ENCODE data around the gene ALG1. TPM values are rescaled to one million over a fixed set of nuclear protein-coding genes. Genes with fewer than 3 reads are reported as not detected.
A peak's percentile ranks its signal among the peaks of the same experiment; 100 is the strongest.
"Not testable (repeated sequence)": the region's sequence is repeated elsewhere in the genome, so short reads cannot be mapped to it uniquely, and the experiment has no call there.

ALG1 gene
- total and polyA plus RNA-seq, 5 experiments from 2014 or later = 22.8 to 27.6 (median 24.3) TPM

DNA sequence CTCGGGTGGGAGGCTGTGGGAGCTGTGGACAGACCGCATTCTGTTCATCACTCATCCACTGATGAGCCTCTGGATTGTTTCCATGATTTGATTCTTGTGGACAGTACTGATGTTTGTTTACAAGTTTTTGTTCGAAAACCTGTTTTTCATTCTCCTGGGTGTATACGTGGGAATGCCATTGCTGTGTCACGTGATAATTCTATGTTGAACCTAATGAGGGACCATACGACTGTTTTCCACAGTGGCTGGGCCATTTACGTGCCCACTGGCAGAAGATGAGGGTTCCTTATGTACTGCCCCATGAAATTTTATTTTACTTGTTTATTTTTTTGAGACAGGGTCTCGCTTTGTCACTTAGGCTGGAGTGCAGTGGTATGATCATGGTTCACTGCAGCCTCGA lies 2.6 kb upstream of the ALG1 start:
- no peak overlapping the region for H3K4me3 Mint-ChIP-seq
- DNase-seq (no peak), ATAC-seq (no peak)
- POLR2A ChIA-PET = no interaction called here
- no peak overlapping the region for H3K27ac Mint-ChIP-seq
- peaks cover 22 to 34% (median 28%) of the 10 kb centered on the region in 4 donors for H3K4me1 Mint-ChIP-seq
- peaks cover 0 to under 1% (median 0%) of the 10 kb centered on the region in 3 donors for H3K36me3 Mint-ChIP-seq
- no peaks in the 10 kb centered on the region for H3K9me3 Mint-ChIP-seq
- H3K27me3 Mint-ChIP-seq = no peaks in the 10 kb centered on the region

DNA sequence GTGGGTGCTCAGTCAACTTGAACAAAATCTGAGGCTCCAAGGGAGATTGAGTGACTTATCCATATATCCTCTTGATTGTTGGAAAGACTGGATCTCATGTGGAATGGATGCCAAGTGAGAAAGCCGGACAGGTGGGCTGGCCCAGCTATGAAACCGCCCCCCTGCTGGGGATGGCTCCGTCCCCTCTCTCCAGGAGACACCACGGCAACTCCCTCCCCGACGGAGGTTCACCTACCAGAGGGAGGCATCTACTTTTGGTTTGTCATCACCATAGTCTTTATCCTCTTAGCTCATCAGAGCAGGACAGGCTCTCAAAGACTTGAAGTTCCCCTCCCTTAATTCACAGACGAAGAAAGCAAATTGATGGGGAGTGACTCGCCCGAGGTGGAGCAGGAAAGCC lies 1.8 kb upstream of the ALG1 start:
- DNase-seq (no peak), ATAC-seq (no peak)
- POLR2A ChIA-PET = interaction anchor here (1.2 kb wide), 1 partner anchor 10 kb away, joined by 3 read pairs; no protein-coding TSS in a partner anchor
- Mint-ChIP-seq H3K27ac (peak overlapping the region in 8 of 10 donors; percentile 36 to 97 (median 90)), H3K27me3 (no peaks in the 10 kb centered on the region), H3K36me3 (peaks cover 0 to 8% (median 2%) of the 10 kb centered on the region in 3 donors), H3K4me3 (peak overlapping the region in 1 of 10 donors; percentile 45), H3K9me3 (no peaks in the 10 kb centered on the region), H3K4me1 (peaks cover 22 to 38% (median 30%) of the 10 kb centered on the region in 4 donors)

DNA sequence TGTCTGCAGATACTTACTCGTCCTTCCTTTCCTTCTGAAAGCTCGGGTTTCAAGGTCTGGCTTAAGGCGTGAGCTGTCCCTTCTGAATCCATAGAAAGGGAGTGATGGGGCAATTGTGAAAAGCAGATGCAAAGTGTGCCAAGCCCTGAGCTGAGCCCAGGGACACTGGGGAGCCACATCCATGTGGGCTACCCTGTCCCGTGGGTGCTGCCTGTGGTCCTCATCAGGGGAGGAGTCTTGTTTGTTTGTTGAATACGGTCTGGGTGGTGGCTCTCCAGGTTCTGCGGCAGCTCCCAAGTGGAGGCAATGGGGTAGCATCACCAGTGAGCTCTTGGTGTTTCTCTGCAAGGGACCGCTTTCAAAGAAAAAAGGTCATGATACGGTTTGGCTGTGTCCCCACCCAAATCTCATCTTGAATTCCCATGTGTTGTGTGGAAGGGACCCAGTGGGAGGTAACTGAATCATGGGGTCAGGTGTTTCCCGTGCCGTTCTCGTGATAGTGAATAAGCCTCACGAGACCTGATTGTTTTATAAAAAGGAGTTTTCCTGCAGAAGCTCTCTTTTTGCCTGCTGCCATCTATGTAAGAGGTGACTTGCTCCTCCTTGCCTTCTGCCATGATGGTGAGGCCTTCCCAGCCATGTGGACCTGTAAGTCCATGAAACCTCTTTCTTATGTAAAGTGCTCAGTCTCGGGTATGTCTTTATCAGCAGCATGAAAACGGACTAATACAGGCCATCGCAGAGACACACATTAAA lies 1.0 kb upstream of the ALG1 start:
- H3K27ac Mint-ChIP-seq = peak overlapping the region; percentile 94 to 98 (median 97)
- H3K9me3 Mint-ChIP-seq = no peaks in the 10 kb centered on the region
- peaks cover 25 to 41% (median 31%) of the 10 kb centered on the region in 4 donors for H3K4me1 Mint-ChIP-seq
- DNase-seq = no peak
- H3K27me3 Mint-ChIP-seq = no peaks in the 10 kb centered on the region
- ATAC-seq = no peak
- peak overlapping the region in 9 of 10 donors; percentile 94 to 99 (median 97) for H3K4me3 Mint-ChIP-seq
- POLR2A ChIA-PET = interaction anchor here (1.2 to 2.3 kb wide), 2 partner anchors 9 to 37 kb away, joined by 3 to 9 read pairs; partner anchors contain the start of gene NAGPA
- H3K36me3 Mint-ChIP-seq = peaks cover 0 to 16% (median 2%) of the 10 kb centered on the region in 3 donors

DNA sequence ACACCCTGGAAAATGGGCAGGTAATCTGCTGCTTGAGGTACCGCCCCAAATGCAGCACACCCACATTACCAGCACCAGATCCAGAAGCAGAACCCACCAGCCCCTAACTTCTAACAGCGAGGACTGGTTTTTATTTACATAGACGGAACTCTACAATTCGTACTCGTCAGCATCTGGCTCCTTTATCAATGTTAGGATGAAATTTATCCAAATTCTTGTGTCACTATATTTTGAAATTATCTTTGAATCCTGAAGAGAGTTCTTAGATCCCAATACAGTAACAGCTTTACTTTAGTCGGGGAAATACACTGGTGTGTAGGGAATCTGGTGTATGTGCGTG lies 332 bp upstream of the ALG1 start:
- DNase-seq = no peak
- Mint-ChIP-seq H3K27ac (peak overlapping the region; percentile 94 to 98 (median 97)), H3K9me3 (no peaks in the 10 kb centered on the region), H3K4me3 (peak overlapping the region; percentile 94 to 99 (median 96)), H3K36me3 (peaks cover 0 to 23% (median 2%) of the 10 kb centered on the region in 3 donors), H3K4me1 (peaks cover 25 to 43% (median 31%) of the 10 kb centered on the region in 4 donors), H3K27me3 (no peaks in the 10 kb centered on the region)
- POLR2A ChIA-PET = interaction anchor here (2.3 kb wide), 1 partner anchor 37 kb away, joined by 9 read pairs; the partner anchor contains the start of gene NAGPA
- ATAC-seq = no peak

DNA sequence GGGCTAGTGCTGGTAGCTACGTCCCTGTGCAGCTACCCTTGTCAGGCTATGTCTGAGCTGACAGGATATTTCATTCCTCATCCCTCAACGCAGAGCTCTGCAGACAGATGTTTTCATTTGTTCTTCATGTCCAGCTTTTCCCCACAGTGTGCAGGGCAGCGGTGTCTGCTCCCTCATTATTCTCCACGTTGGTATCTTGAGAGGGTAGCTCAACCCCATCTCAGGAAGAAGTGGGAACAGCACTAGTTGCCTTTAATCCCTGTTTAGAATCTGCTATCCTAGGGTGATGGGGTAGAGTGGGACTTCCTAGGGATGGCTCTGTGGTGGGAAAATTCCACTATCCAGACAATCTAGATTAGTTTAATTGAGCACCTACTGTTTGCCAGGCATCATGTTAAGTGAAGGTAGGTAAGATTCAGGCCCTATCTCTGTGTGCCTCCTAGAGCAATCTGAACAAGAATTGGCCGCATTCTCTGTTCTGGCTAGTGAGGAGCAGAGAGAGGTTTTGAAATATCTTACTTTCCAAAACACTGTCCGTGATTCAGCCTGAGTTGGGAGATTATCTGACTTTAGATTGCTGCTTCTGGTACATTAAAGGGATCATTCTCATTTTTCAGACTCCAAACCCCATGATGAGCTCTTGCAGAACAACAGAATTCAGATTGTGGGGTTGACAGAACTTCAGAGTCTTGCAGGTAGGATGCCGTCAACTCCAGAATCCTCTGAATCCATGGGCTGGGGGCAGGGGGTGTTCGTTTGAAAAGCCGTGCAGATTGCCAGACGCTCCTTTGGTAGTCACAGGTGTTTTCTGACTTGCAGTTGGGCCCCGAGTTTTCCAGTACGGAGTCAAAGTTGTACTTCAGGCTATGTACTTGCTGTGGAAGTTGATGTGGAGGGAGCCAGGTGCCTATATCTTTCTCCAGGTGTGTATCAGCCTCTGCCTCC lies 963 bp downstream of the ALG1 start:
- POLR2A ChIA-PET = interaction anchor here (0.8 to 2.3 kb wide), 3 partner anchors 20 to 39 kb away, joined by 4 to 9 read pairs (median 5); partner anchors contain the start of gene NAGPA
- no peaks in the 10 kb centered on the region for H3K27me3 Mint-ChIP-seq
- H3K4me3 Mint-ChIP-seq = peak overlapping the region; percentile 94 to 99 (median 96)
- DNase-seq (no peak), ATAC-seq (no peak)
- H3K27ac Mint-ChIP-seq = peak overlapping the region; percentile 94 to 98 (median 97)
- H3K9me3 Mint-ChIP-seq = no peaks in the 10 kb centered on the region
- peaks cover 25 to 43% (median 31%) of the 10 kb centered on the region in 4 donors for H3K4me1 Mint-ChIP-seq
- H3K36me3 Mint-ChIP-seq = peaks cover 0 to 34% (median 2%) of the 10 kb centered on the region in 3 donors

DNA sequence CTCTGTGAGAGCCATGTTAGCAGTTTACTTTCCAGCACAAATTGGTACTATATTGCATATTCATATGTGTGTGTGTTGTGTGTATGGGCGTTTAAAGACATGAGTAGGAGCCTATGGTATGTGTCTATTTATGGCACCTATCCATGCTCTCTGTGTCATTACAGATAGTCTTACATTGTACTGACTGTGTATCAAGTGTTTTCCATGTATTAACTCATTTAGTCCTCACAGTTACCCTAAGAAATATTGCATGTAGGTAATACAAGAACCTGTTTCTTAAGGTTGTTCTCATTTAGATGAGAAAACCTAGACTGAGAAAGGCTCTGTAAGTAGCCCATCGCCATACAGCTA lies 1.6 kb downstream of the ALG1 start:
- POLR2A ChIA-PET = no interaction called here
- Mint-ChIP-seq H3K27me3 (no peaks in the 10 kb centered on the region), H3K9me3 (no peaks in the 10 kb centered on the region), H3K27ac (peak overlapping the region in 9 of 10 donors; percentile 45 to 97 (median 83)), H3K4me1 (peaks cover 25 to 43% (median 31%) of the 10 kb centered on the region in 4 donors), H3K36me3 (peaks cover 0 to 41% (median 2%) of the 10 kb centered on the region in 3 donors), H3K4me3 (peak overlapping the region; percentile 94 to 99 (median 96))
- ATAC-seq (no peak), DNase-seq (no peak)

DNA sequence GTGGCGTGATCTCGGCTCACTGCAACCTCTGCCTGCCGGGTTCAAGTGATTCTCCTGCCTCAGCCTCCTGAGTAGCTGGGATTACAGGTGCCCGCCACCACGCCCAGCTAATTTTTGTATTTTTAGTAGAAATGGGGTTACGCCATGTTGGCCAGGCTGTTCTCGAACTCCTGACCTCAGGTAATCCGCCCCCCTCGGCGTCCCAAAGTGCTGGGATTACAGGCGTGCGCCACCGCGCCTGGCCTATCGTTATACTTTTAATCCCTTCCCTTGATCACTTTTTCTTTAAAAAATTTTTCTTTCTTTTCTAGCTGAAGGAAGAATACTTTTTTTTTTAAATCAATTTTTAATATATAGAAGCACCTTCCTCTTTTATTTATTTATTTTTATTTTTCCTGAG lies 2.1 kb downstream of the ALG1 start:
- H3K4me3 Mint-ChIP-seq, POLR2A ChIA-PET, DNase-seq, ATAC-seq, H3K9me3 Mint-ChIP-seq, H3K27me3 Mint-ChIP-seq: not testable (repeated sequence)
- H3K4me1 Mint-ChIP-seq = peaks cover 25 to 43% (median 31%) of the 10 kb centered on the region in 4 donors
- peak overlapping the region in 1 of 10 donors; percentile 21 for H3K27ac Mint-ChIP-seq
- H3K36me3 Mint-ChIP-seq = peaks cover 0 to 41% (median 2%) of the 10 kb centered on the region in 3 donors

DNA sequence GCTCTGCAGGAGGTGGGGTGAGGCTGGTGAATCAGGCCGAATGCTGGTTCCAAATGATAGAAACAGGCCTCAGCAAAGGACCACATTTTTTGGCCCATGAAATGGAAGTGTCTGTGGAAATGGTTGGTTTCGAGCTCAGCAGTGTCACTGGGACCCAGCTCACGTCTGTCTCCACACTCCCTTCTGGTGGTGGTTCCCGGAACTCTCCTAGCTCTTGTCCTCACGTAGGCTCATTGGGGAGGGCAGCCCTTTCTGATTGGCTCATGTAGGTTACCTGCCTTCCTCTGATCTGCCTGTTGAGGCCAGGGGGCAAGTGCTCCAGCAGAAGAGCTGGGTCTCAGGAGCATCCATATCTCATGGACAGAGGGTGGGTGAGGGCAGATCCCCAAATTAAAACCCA lies 4.0 kb downstream of the ALG1 start:
- ATAC-seq = no peak
- DNase-seq = peak in 1 of 10 donors; percentile 54
- POLR2A ChIA-PET = interaction anchor here (1.2 kb wide), 1 partner anchor 42 kb away, joined by 3 read pairs; the partner anchor contains the start of gene NAGPA
- no peaks in the 10 kb centered on the region for H3K27me3 Mint-ChIP-seq
- H3K4me3 Mint-ChIP-seq = no peak overlapping the region
- peaks cover 0 to 54% (median 4%) of the 10 kb centered on the region in 3 donors for H3K36me3 Mint-ChIP-seq
- H3K27ac Mint-ChIP-seq = no peak overlapping the region
- H3K4me1 Mint-ChIP-seq = peaks cover 27 to 40% (median 29%) of the 10 kb centered on the region in 4 donors
- H3K9me3 Mint-ChIP-seq = no peaks in the 10 kb centered on the region

DNA sequence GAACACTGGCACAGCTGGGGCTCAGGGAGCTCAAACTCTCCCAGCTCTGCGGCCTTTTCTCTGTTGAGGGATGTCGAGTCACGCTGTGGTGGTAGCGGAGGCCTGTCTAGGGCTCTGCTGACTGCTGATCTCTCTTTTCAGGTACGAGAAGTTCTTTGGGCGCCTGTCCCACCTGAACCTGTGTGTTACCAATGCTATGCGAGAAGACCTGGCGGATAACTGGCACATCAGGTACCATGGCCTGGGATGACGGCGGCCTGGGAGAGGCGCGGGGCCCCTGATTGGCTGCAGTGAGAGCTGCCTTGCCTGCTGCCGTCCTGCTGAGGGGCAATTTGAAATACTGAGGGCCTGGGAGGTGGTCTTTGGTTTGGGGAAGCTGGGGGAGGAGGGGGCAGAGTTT lies 5.7 kb downstream of the ALG1 start:
- Mint-ChIP-seq H3K9me3 (no peaks in the 10 kb centered on the region), H3K27me3 (no peaks in the 10 kb centered on the region), H3K27ac (no peak overlapping the region), H3K36me3 (peaks cover 0 to 63% (median 4%) of the 10 kb centered on the region in 3 donors), H3K4me1 (peaks cover 12 to 26% (median 13%) of the 10 kb centered on the region in 4 donors), H3K4me3 (no peak overlapping the region)
- ATAC-seq (no peak), DNase-seq (no peak)
- POLR2A ChIA-PET = no interaction called here

DNA sequence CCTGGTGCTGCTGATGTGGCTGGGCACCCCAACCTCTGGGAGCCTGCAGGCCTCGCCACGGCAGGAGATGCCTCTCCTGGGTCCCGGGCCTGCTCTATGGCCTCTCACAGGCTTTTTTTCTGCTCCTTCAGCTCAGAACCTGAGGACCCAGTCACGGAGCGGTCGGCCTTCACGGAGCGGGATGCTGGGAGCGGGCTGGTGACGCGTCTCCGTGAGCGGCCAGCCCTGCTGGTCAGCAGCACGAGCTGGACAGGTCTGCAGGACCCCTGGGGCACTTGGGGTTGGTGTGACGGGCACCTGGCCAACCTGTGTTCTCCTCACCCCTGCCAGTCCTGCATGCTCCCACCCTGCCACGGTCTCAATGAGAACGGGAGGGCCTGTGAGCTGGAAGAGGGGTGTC lies 7.0 kb downstream of the ALG1 start:
- Mint-ChIP-seq H3K9me3 (no peaks in the 10 kb centered on the region), H3K27me3 (no peaks in the 10 kb centered on the region), H3K4me1 (peaks cover 0 to 13% (median 3%) of the 10 kb centered on the region in 4 donors), H3K27ac (no peak overlapping the region), H3K4me3 (no peak overlapping the region), H3K36me3 (peaks cover 0 to 68% (median 6%) of the 10 kb centered on the region in 3 donors)
- ATAC-seq (no peak), DNase-seq (no peak)
- POLR2A ChIA-PET = interaction anchor here (1.3 kb wide), 1 partner anchor 9 kb away, joined by 3 read pairs; no protein-coding TSS in a partner anchor

DNA sequence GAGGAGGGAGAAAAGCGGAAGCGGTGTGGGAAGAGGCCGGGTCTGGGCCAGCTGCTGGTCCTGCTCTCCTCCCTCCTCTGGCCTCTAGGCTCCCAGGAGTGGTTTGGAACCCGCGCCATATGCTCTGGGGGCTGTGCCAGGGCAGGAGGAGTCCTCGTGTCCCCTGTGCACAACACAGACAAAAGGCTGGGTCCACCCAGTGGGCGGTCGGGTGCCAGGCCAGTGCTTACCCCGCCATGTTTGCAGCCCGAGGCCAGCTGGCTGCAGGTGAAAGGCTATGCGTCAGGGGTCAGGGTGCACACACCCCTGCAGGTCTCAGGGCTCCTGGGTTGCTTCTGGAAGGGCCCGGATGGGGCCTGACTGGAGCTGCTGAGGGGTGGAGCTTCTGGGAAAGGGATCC lies 8.8 kb downstream of the ALG1 start:
- H3K4me1 Mint-ChIP-seq, POLR2A ChIA-PET: not testable (repeated sequence)

DNA sequence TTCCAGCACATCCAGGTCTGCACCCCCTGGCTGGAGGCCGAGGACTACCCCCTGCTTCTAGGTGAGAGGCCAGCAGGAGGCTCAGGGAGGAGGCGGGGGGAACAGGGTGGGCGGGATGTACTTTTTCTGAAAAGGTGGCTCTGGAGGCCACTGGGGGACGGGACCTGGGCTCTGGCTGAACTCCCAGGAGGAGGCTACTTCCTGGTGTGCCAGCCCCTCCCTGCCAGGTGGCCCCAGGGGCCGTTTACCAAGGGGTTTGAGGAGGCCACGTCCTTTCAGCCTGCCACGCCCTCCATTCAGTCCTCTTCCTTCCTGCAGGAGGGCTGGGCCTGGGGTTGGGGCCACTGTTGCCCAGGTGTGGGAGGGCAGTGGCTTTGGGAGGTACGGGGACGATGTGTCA lies 9.4 kb downstream of the ALG1 start:
- POLR2A ChIA-PET, ATAC-seq, H3K27ac Mint-ChIP-seq, DNase-seq, H3K27me3 Mint-ChIP-seq, H3K9me3 Mint-ChIP-seq, H3K4me1 Mint-ChIP-seq, H3K4me3 Mint-ChIP-seq: not testable (repeated sequence)
- peaks cover 0 to 71% (median 4%) of the 10 kb centered on the region in 3 donors for H3K36me3 Mint-ChIP-seq

More for the DNA sequence above, 8.8 kb downstream of the ALG1 start:
- not testable (repeated sequence) for ATAC-seq, H3K4me3 Mint-ChIP-seq, DNase-seq, H3K27me3 Mint-ChIP-seq, H3K9me3 Mint-ChIP-seq
- Mint-ChIP-seq H3K27ac (peak overlapping the region in 1 of 10 donors; percentile 69), H3K36me3 (peaks cover 0 to 72% (median 4%) of the 10 kb centered on the region in 3 donors)
